GM12864 (cell line): Measurements from ENCODE around the gene TCF12.
A peak's percentile ranks its signal among the peaks of the same experiment; 100 is the strongest.
"Not testable (repeated sequence)": the region's sequence is repeated elsewhere in the genome, so short reads cannot be mapped to it uniquely, and the experiment has no call there.

Experiments used
- DNase-seq: peaks from one replicate; pipeline ENCODE4 v3.0.0-alpha.2; 2011; ENCODE audit warnings: low read depth
- H3K4me3 ChIP-seq: 2 replicates; pipeline ENCODE4 v1.5.1; 2011; ENCODE audit warnings: mild to moderate bottlenecking, low read depth, low read length, control low read depth
- CTCF ChIP-seq: IDR thresholded peaks from 2 replicates; pipeline ENCODE4 v1.5.1; 2011; ENCODE audit warnings: low read depth, mild to moderate bottlenecking, moderate library complexity, low read length, control low read depth, inconsistent platforms; ENCODE audit errors: missing control alignments

Gene TCF12

GRCh38 chr15:57146506-57147201 is 228.2 kb downstream of the TCF12 start:
- H3K4me3 ChIP-seq, result no peak overlapping the region; the same call in 1 of the 2 replicates
- TF ChIP-seq CTCF, result peak; percentile 42
- peak; percentile 19 for DNase-seq

- no peak for DNase-seq
- no peak for TF ChIP-seq CTCF
- H3K4me3 ChIP-seq, result no peak overlapping the region
Observed at GRCh38 chr15:57147621-57148020, 229.2 kb downstream of the TCF12 start.

- no peak for TF ChIP-seq CTCF
Observed at GRCh38 chr15:57148262-57148661, 229.8 kb downstream of the TCF12 start.

GRCh38 chr15:57149196-57149595 is 230.8 kb downstream of the TCF12 start:
- H3K4me3 ChIP-seq, result no peak overlapping the region
- no peak for TF ChIP-seq CTCF
- DNase-seq, result no peak

More at GRCh38 chr15:57148262-57148661, 229.8 kb downstream of the TCF12 start:
- DNase-seq, result no peak
- H3K4me3 ChIP-seq, result no peak overlapping the region

GRCh38 chr15:57150066-57150865 is 231.8 kb downstream of the TCF12 start:
- no peak overlapping the region for H3K4me3 ChIP-seq
- DNase-seq, result no peak
- TF ChIP-seq CTCF, result no peak

- H3K4me3 ChIP-seq, DNase-seq: not testable (repeated sequence)
Observed at GRCh38 chr15:57150866-57151203, 232.4 kb downstream of the TCF12 start.

- H3K4me3 ChIP-seq, result no peak overlapping the region
Observed at GRCh38 chr15:57152133-57152532, 233.7 kb downstream of the TCF12 start.

More at GRCh38 chr15:57152133-57152532, 233.7 kb downstream of the TCF12 start:
- no peak for TF ChIP-seq CTCF
- DNase-seq, result no peak
